GM21825 (cell line): ENCODE results near the gene NR4A3.
"Not testable (repeated sequence)": the region's sequence is repeated elsewhere in the genome, so short reads cannot be mapped to it uniquely, and the experiment has no call there.

Experiments used
- ATAC-seq: cut with Tn5 transposase; IDR thresholded peaks from one replicate; pipeline ENCODE4 v1.9.1; 2021; ENCODE audit warnings: mild to moderate bottlenecking, moderate library complexity; ENCODE audit not compliant: unreplicated experiment

Gene NR4A3

GRCh38 chr9:99821396-99822108 lies at the start of gene NR4A3:
Gene NR4A3 (plus strand): TSS chr9:99821885. CDS start chr9:99828043, 6,158 bp downstream.
- peak; percentile 27 for ATAC-seq

- ATAC-seq, result no peak
These were observed 48.1 kb upstream of the NR4A3 start for GRCh38 chr9:99773468-99774138.

- ATAC-seq, result no peak
These were observed 43.4 kb upstream of the NR4A3 start for GRCh38 chr9:99778308-99778707.

GRCh38 chr9:99778836-99779235 lies 42.8 kb upstream of the NR4A3 start:
- ATAC-seq, result no peak

GRCh38 chr9:99779277-99779676 lies 42.4 kb upstream of the NR4A3 start:
- ATAC-seq, result no peak

GRCh38 chr9:99782349-99782748 lies 39.3 kb upstream of the NR4A3 start:
- not testable (repeated sequence) for ATAC-seq

GRCh38 chr9:99782962-99783718 lies 38.5 kb upstream of the NR4A3 start:
- ATAC-seq, result no peak

- no peak for ATAC-seq
These were observed 37.9 kb upstream of the NR4A3 start for GRCh38 chr9:99783799-99784198.

GRCh38 chr9:99785010-99785590 lies 36.6 kb upstream of the NR4A3 start:
- ATAC-seq, result no peak

- ATAC-seq, result no peak
These were observed 34.1 kb upstream of the NR4A3 start for GRCh38 chr9:99787556-99787955.

- ATAC-seq, result no peak
These were observed 28.2 kb upstream of the NR4A3 start for GRCh38 chr9:99793528-99793927.

- ATAC-seq, result no peak
These were observed 25.5 kb upstream of the NR4A3 start for GRCh38 chr9:99796231-99796630.

GRCh38 chr9:99801775-99802174 lies 19.9 kb upstream of the NR4A3 start:
- ATAC-seq, result no peak

- ATAC-seq, result no peak
These were observed 18.0 kb upstream of the NR4A3 start for GRCh38 chr9:99803694-99804093.

GRCh38 chr9:99807276-99807852 lies 14.3 kb upstream of the NR4A3 start:
- peak; percentile 46 for ATAC-seq

- ATAC-seq, result no peak
These were observed 13.7 kb upstream of the NR4A3 start for GRCh38 chr9:99807956-99808355.

GRCh38 chr9:99808454-99808853 lies 13.2 kb upstream of the NR4A3 start:
- no peak for ATAC-seq

- no peak for ATAC-seq
These were observed 11.9 kb upstream of the NR4A3 start for GRCh38 chr9:99809586-99810319.

- ATAC-seq, result peak; percentile 12
These were observed 10.5 kb upstream of the NR4A3 start for GRCh38 chr9:99811172-99811571.

GRCh38 chr9:99811598-99812383 lies 9.9 kb upstream of the NR4A3 start:
- ATAC-seq, result peak; percentile 60
